Activated CD8-positive, alpha-beta memory T cell treated with anti-CD3 and anti-CD28 coated beads, Interleukin-2, amount 50 U/mL, for 48 hours (primary cell): ENCODE measurements around the gene CLDN1.
"Not testable (repeated sequence)": the region's sequence is repeated elsewhere in the genome, so short reads cannot be mapped to it uniquely, and the experiment has no call there.

Source experiments
- DNase-seq: peaks from one replicate; pipeline ENCODE4 v3.0.0-alpha.2; 2020

The CLDN1 gene

DNA sequence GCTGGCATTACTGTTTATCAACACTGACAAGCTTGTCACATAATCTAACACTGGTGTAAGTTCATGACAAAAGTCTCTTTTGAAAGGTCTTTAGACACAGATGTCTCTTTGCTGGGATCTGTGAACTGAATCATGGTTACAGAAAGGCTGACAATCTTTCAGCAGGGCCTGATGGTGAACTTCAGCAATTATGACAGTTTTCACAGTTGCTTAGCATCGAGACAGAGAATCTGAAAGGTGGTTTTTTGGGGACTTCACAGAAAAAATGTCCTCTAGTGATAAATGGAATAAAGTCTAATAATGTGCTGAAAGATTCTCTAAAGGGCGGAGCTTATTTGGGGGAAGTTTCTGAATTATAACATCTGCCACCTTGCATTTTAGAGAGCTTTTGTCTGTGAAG is 32.3 kb downstream of the CLDN1 start:
- DNase-seq, result no peak

GRCh38 chr3:190288836-190289235 is 33.4 kb downstream of the CLDN1 start:
- no peak for DNase-seq

DNA sequence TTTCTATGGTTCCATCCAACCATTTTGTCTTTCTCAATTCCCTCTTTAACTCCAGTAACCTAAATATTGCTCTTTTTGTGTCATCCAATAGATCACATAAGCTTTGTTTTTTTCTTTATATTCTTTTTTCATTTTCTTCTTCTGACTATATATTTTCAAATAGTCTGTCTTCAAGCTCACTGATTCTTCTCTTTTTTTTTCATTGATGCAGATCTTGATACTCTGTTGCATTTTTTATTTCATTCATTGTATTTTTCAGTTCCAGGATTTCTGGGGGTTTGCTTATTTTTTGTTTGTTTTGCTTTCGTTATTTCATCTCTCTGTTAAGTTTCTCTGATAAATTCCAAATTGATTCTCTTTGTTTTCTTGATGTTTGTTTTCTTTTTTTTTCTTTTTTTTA is 36.2 kb downstream of the CLDN1 start:
- no peak for DNase-seq

- DNase-seq, result no peak
Observed at GRCh38 chr3:190281308-190282051, 40.8 kb downstream of the CLDN1 start.

GRCh38 chr3:190279690-190280089 is 42.6 kb downstream of the CLDN1 start:
- DNase-seq, result no peak

DNA sequence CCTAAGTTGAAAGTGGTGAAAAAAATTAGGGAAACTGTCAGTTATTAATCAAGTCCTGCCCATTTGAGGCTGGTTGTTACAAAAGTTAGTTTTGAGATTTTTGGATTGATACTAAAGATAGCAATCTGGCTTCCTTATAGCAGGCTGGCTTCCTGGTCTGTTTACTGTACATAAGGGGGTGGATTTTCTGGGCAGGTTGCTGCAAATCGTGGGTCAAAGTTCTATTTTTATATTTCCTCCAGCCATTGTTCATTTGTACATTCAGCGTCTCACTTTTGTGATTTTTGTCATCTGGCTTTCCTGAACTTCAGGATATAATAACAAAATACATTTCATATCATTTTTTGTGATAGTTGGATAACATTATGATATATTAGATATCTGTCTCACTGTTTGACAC is 49.5 kb downstream of the CLDN1 start:
- DNase-seq, result no peak

- no peak for DNase-seq
Observed at GRCh38 chr3:190269101-190269500, 53.1 kb downstream of the CLDN1 start.

DNA sequence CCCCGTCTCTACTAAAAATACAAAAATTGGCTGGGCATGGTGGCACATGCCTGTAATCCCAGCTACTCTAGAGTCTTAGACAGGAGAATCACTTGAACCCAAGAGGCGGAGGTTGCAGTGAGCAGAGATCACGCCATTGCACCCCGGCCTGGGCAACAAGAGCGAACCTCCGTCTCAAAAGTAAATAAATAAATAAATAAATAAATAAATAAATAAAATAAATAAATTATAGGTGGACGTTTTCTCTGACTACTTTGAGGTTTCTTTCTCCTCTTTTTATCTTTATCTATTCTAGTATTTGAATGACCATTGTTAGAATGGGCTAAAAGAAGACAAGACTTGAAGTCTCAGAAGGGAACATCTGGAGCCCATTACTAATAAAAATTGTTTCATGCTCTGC is 54.8 kb downstream of the CLDN1 start:
- DNase-seq, result not testable (repeated sequence)

DNA sequence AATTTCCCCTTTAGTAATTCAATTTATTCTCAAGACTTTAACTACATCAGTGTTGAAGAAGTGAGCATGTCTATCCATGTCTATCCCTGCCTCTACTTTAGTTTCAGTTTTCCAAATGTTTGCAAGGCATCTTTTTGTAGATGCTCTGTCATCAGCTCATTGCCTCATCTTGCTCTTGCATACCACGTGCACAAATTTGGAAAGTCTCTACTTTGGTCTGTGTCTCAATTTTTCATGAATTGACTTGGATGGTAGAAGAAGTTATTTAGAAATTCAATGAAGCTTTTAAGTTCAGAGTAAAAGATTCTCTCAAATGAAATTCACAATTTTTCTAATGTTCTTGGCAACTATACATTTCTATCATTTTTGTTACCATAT is 55.3 kb downstream of the CLDN1 start:
- DNase-seq, result no peak

GRCh38 chr3:190266265-190266912 is 55.9 kb downstream of the CLDN1 start:
- DNase-seq, result no peak

GRCh38 chr3:190265796-190266195 is 56.5 kb downstream of the CLDN1 start:
- DNase-seq, result no peak

GRCh38 chr3:190265126-190265525 is 57.1 kb downstream of the CLDN1 start:
- no peak for DNase-seq

GRCh38 chr3:190261740-190262139 is 60.5 kb downstream of the CLDN1 start:
- no peak for DNase-seq

GRCh38 chr3:190261015-190261414 is 61.2 kb downstream of the CLDN1 start:
- no peak for DNase-seq

DNA sequence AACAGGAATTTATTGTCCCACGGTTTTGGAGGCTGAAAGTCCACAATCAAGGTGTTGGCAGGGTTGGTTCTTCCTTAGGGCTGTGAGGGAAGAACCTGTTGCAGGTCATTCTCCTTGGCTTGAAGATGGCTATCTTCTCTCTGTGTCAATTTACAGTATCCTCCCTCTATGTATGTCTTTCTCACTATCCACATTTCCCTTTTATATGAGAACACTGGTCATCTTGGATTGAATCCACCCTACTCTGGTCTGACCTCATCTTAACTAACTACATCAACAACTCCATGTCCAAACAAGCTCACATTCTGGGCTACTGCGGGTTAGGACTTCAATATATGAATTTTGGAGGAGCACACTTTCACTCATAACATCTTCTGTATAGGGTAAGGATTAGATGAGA is 61.9 kb downstream of the CLDN1 start:
- no peak for DNase-seq

- no peak for DNase-seq
Observed at GRCh38 chr3:190258634-190259033, 63.6 kb downstream of the CLDN1 start.
